ENCODE results near the gene KSR1.
A peak's percentile ranks its signal among the peaks of the same experiment; 100 is the strongest.

KSR1 gene

DNA sequence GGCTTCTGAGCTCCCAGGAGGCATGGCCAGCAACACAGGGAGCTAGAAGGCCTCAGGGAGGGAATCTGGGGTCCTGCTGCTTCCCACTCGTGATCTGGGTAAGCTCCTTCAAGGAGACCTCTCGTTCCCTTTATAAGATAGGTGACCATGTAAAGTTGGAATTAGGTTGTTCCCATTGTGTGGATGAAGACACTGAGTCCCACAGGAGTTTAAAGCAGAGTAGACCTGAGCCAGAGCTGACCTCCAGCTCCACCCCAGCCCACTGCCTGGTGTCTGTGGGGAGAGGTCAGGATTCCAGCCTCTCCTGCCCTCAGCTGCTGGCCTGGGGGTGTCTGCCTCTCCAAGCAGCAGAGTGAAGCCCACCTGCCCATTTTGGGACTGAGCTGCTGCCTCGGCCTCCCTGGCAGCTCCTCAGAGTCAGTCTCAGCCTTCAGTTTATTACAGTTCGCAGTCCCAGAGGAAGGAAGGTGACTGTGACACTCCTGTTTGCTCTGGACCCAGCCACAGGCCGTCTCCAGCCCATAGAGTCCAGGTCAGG lies 141.6 kb downstream of the KSR1 start:
- CTCF ChIA-PET, result interaction anchor here (0.6 kb wide), 1 partner anchor 361 kb away, joined by 3 read pairs; no protein-coding TSS in a partner anchor

DNA sequence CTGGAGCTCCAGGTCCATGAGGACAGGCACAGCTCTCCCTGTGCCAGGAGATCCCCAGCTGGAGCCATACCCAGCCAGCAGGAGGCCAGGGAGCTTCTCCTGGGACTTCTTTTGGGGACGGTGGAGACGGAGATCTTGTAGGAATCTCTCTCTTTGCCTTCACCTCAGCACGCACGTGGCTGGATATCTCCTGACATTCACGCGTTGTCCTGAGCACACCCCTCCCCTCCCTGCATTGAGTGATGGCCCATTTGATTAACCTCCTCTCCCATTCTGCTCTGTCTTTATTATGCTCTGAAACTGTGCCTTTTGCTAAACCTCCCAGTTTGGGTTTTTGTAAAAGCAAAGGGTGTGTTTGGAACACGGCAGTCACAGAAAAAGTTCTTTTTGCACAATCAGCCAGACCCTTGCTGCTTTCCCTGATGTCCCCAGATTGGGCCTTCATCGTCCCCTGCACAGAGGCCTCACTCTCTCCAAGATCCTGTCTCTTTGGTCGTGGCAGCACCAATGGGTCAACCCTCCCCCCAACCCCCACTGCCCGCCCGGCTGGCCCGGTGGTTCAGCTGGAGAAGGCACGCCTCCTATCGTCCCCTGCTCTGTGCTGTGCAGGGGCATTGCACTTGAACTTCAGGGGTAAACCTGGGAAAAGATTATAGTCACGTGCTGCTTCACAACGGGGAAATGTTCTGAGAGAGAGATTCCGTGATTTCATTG lies 142.2 kb downstream of the KSR1 start:
- TF ChIP-seq TARDBP (IDR thresholded peaks at IDR 0.05) (no peak), BHLHE40 (IDR thresholded peaks at IDR 0.05; ENCODE audit: borderline replicate concordance) (no peak), LEF1 (IDR thresholded peaks at IDR 0.05; ENCODE audit: borderline replicate concordance) (no peak), ZNF384 (IDR thresholded peaks at IDR 0.05) (no peak), NFRKB (IDR thresholded peaks at IDR 0.05) (no peak), L3MBTL2 (conservative IDR thresholded peaks at IDR 0.05) (no peak), FOXK2 (IDR thresholded peaks at IDR 0.05) (no peak), ELF4 (IDR thresholded peaks at IDR 0.05) (no peak), FOXA1 (IDR thresholded peaks at IDR 0.05) (no peak), FOXM1 (IDR thresholded peaks at IDR 0.05; ENCODE audit: borderline replicate concordance) (no peak), HDGF (IDR thresholded peaks at IDR 0.05; ENCODE audit: borderline replicate concordance) (no peak)
- TF ChIP-seq, protein P1, sequence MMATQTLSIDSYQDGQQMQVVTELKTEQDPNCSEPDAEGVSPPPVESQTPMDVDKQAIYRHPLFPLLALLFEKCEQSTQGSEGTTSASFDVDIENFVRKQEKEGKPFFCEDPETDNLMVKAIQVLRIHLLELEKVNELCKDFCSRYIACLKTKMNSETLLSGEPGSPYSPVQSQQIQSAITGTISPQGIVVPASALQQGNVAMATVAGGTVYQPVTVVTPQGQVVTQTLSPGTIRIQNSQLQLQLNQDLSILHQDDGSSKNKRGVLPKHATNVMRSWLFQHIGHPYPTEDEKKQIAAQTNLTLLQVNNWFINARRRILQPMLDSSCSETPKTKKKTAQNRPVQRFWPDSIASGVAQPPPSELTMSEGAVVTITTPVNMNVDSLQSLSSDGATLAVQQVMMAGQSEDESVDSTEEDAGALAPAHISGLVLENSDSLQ (IDR thresholded peaks at IDR 0.05), result no peak
- DNase-seq (ENCODE audit: extremely low spot score), result no peak
- ChIA-PET CTCF (interaction anchor here (2.2 to 4.3 kb wide), 2 partner anchors 244 to 362 kb away, joined by 11 to 20 read pairs; no protein-coding TSS in a partner anchor), POLR2A (interaction anchor here (2.8 kb wide), 1 partner anchor 142 kb away, joined by 9 read pairs; the partner anchor contains the start of gene KSR1)

More for the DNA sequence above, 141.6 kb downstream of the KSR1 start:
- POLR2A ChIA-PET, result interaction anchor here (2.8 kb wide), 1 partner anchor 142 kb away, joined by 9 read pairs; the partner anchor contains the start of gene KSR1
- DNase-seq (ENCODE audit: extremely low spot score), result no peak
- no peak for TF ChIP-seq FOXK2 (IDR thresholded peaks at IDR 0.05)
- no peak for TF ChIP-seq ZNF384 (IDR thresholded peaks at IDR 0.05)
- no peak for TF ChIP-seq L3MBTL2 (conservative IDR thresholded peaks at IDR 0.05)
- no peak for TF ChIP-seq HDGF (IDR thresholded peaks at IDR 0.05; ENCODE audit: borderline replicate concordance)
- no peak for TF ChIP-seq FOXA1 (IDR thresholded peaks at IDR 0.05)
- TF ChIP-seq NFRKB (IDR thresholded peaks at IDR 0.05), result no peak
- TF ChIP-seq SP1 (IDR thresholded peaks at IDR 0.05), result no peak
- no peak for TF ChIP-seq LEF1 (IDR thresholded peaks at IDR 0.05; ENCODE audit: borderline replicate concordance)
- no peak for TF ChIP-seq TARDBP (IDR thresholded peaks at IDR 0.05)
- no peak for TF ChIP-seq ARNT (IDR thresholded peaks at IDR 0.05)
- no peak for TF ChIP-seq BHLHE40 (IDR thresholded peaks at IDR 0.05; ENCODE audit: borderline replicate concordance)
- no peak for TF ChIP-seq CTBP1 (IDR thresholded peaks at IDR 0.05; ENCODE audit: borderline replicate concordance)
- TF ChIP-seq ELF4 (IDR thresholded peaks at IDR 0.05), result no peak
- no peak for TF ChIP-seq FOXM1 (IDR thresholded peaks at IDR 0.05; ENCODE audit: borderline replicate concordance)
- TF ChIP-seq, protein P1 (IDR thresholded peaks at IDR 0.05), result no peak
- TF ChIP-seq SUZ12 (IDR thresholded peaks at IDR 0.05), result no peak

GRCh38 chr17:27600471-27600870 lies 144.2 kb downstream of the KSR1 start:
- ChIA-PET POLR2A (interaction anchor here (0.6 to 2.8 kb wide), 6 partner anchors 27 to 267 kb away, joined by 3 to 9 read pairs (median 4); partner anchors contain the start of gene KSR1), CTCF (interaction anchor here (0.9 to 4.3 kb wide), 15 partner anchors 20 to 364 kb away, joined by 3 to 20 read pairs (median 5); partner anchors contain the start of gene KSR1)
- DNase-seq (ENCODE audit: extremely low spot score), result no peak
- TF ChIP-seq LEF1 (IDR thresholded peaks at IDR 0.05; ENCODE audit: borderline replicate concordance) (no peak), FOXK2 (IDR thresholded peaks at IDR 0.05) (no peak), SUZ12 (IDR thresholded peaks at IDR 0.05) (no peak), ARNT (IDR thresholded peaks at IDR 0.05) (no peak), BHLHE40 (IDR thresholded peaks at IDR 0.05; ENCODE audit: borderline replicate concordance) (no peak), HDGF (IDR thresholded peaks at IDR 0.05; ENCODE audit: borderline replicate concordance) (no peak), ZNF384 (IDR thresholded peaks at IDR 0.05) (no peak), L3MBTL2 (conservative IDR thresholded peaks at IDR 0.05) (no peak), FOXA1 (IDR thresholded peaks at IDR 0.05) (no peak), TARDBP (IDR thresholded peaks at IDR 0.05) (no peak), CTBP1 (IDR thresholded peaks at IDR 0.05; ENCODE audit: borderline replicate concordance) (no peak), SP1 (IDR thresholded peaks at IDR 0.05) (no peak), FOXM1 (IDR thresholded peaks at IDR 0.05; ENCODE audit: borderline replicate concordance) (no peak), ELF4 (IDR thresholded peaks at IDR 0.05) (no peak), NFRKB (IDR thresholded peaks at IDR 0.05) (no peak)
- TF ChIP-seq, protein P1 (IDR thresholded peaks at IDR 0.05), result no peak

DNA sequence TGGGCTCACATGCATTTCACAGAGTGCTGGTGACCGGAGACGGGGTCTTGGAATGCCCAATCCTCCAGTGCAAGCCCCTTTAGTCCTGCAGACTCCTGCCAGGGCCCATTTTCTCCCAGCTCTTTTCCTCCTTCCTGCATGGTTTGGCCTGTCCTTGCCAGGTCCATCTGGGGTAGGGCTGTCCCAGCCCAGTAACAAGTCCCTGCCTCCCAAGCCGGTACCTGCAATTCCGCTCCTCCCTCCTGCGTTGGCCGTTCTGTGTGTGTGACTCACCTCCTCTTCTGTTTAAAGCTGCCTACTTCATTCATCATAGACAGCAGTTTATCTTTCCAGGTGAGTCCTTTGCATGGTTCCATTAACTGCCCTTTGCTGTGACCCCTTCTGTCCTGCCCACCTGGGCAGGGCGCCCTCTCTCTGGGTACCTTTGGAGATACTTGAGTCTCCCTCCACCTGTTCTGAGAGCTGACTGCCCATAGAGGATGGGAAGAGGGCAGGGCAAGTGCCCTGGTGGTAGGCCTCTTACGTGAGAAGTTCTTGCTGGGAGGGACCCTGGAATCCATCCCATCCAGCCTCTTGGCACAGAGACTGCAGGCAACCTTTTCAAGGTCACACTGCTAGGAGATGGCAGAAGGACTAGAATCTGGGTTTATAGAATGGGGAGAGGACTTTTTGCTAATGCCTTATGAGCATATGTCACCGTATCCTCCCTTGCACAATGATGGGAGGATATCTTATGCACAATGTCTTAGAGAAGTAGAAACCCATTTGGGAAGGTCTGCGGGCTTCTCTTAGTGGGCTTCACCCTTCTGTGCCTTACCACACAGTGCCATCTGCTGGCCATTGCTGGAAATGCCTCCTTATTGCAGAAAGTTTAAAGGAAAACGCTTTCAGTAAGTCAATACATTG lies 145.1 kb downstream of the KSR1 start:
- CTCF ChIA-PET, result interaction anchor here (0.6 to 4.3 kb wide), 9 partner anchors 21 to 364 kb away, joined by 3 to 20 read pairs (median 5); no protein-coding TSS in a partner anchor
- POLR2A ChIA-PET, result interaction anchor here (1.3 to 1.6 kb wide), 3 partner anchors 145 to 248 kb away, joined by 3 to 4 read pairs (median 4); partner anchors contain the start of gene KSR1
- TF ChIP-seq L3MBTL2 (conservative IDR thresholded peaks at IDR 0.05) (no peak), ELF4 (IDR thresholded peaks at IDR 0.05) (no peak), FOXA1 (IDR thresholded peaks at IDR 0.05) (no peak), NFRKB (IDR thresholded peaks at IDR 0.05) (no peak), CTBP1 (IDR thresholded peaks at IDR 0.05; ENCODE audit: borderline replicate concordance) (no peak), ZNF384 (IDR thresholded peaks at IDR 0.05) (no peak), SP1 (IDR thresholded peaks at IDR 0.05) (no peak), ARNT (IDR thresholded peaks at IDR 0.05) (no peak), LEF1 (IDR thresholded peaks at IDR 0.05; ENCODE audit: borderline replicate concordance) (no peak), TARDBP (IDR thresholded peaks at IDR 0.05) (no peak), HDGF (IDR thresholded peaks at IDR 0.05; ENCODE audit: borderline replicate concordance) (no peak), FOXK2 (IDR thresholded peaks at IDR 0.05) (no peak), FOXM1 (IDR thresholded peaks at IDR 0.05; ENCODE audit: borderline replicate concordance) (no peak), SUZ12 (IDR thresholded peaks at IDR 0.05) (no peak), BHLHE40 (IDR thresholded peaks at IDR 0.05; ENCODE audit: borderline replicate concordance) (no peak)
- TF ChIP-seq, protein P1 (IDR thresholded peaks at IDR 0.05), result no peak
- DNase-seq (ENCODE audit: extremely low spot score), result peak; percentile 58
